ENCODE measurements around the gene ZBTB20. TPM values are rescaled to one million over a fixed set of nuclear protein-coding genes. Genes with fewer than 3 reads are reported as not detected.

Gene ZBTB20
- total RNA-seq, 5 donors from 2014 or later (not counting 1 experiment from before 2014, with no cell fraction given) = 43.1 to 80.7 (median 48.4) TPM

DNA sequence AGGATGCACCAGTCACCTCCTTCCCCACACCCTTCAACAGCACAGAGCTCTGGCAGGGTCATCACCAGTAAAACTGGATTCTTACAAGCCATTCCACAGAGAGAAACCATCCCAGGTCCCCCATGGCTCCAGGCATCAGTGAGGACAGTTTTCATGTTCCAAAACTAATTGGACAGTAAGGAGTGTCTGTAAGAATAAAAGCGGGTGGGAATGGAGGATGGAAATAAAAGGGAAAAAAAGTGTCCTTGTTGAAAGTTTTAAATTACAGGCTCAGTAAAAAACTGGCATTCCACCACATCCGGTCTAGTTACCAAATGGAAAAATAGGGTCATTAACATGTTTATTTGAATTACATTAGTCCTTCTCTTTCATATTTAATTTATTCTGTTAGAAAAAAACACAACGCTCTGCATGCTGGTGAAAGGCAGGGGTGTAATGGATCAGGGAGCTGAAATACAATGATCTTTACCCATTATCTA is 735.9 kb downstream of the ZBTB20 start:
- no peak for DNase-seq
- no CpG with 5 or more reads among the region's 3 CpGs for WGBS (ENCODE audit: insufficient coverage)

GRCh38 chr3:114408736-114409670 is 738.1 kb downstream of the ZBTB20 start:
- CTCF ChIA-PET = interaction anchor here (0.6 to 1.4 kb wide), 12 partner anchors 9 to 259 kb away, joined by 3 to 10 read pairs (median 4); no protein-coding TSS in a partner anchor
- Mint-ChIP-seq H3K27me3 (no peaks in the 10 kb centered on the region), H3K27ac (no peak overlapping the region), H3K4me1 (peaks cover 3 to 24% (median 7%) of the 10 kb centered on the region in 3 donors), H3K36me3 (no peaks in the 10 kb centered on the region), H3K9me3 (no peaks in the 10 kb centered on the region), H3K4me3 (no peak overlapping the region)
- H3K36me3 ChIP-seq (ENCODE audit: control insufficient read depth in 2 of 2, extremely low read depth in 1 of 2, insufficient read depth in 1 of 2, low read length in 1 of 2) = no peaks in the 10 kb centered on the region
- H3K4me3 ChIP-seq (ENCODE audit: control insufficient read depth in 1 of 2, extremely low read depth in 1 of 2, low read length in 1 of 2) = no peak overlapping the region
- ATAC-seq (replicated peaks in 1 of 4) = no peak
- no peaks in the 10 kb centered on the region for H3K27me3 ChIP-seq (replicated peaks in 1 of 2; ENCODE audit: control insufficient read depth in 2 of 2, extremely low read depth in 1 of 2, insufficient read depth in 2 of 2, low read length in 1 of 2)
- POLR2A ChIA-PET = interaction anchor here in 1 of 2 donors (0.6 kb wide), 1 partner anchor 10 kb away, joined by 3 read pairs; no protein-coding TSS in a partner anchor
- peaks cover 0 to 2% of the 10 kb centered on the region in 2 experiments for H3K4me1 ChIP-seq (ENCODE audit: control insufficient read depth in 1 of 2, extremely low read depth in 1 of 2, insufficient read depth in 2 of 2, low read length in 2 of 2)
- H3K27ac ChIP-seq (ENCODE audit: low read length) = no peak overlapping the region
- no peaks in the 10 kb centered on the region for H3K9me3 ChIP-seq
- 86% methylated on average over 10 of the region's 17 CpGs for WGBS (ENCODE audit: insufficient coverage)
- DNase-seq = no peak

More for the DNA sequence above, 735.9 kb downstream of the ZBTB20 start:
- Mint-ChIP-seq H3K27ac (no peak overlapping the region), H3K4me1 (peaks cover 3 to 27% (median 9%) of the 10 kb centered on the region in 3 donors), H3K4me3 (no peak overlapping the region), H3K9me3 (no peaks in the 10 kb centered on the region), H3K36me3 (no peaks in the 10 kb centered on the region), H3K27me3 (no peaks in the 10 kb centered on the region)
- Histone ChIP-seq H3K4me1 (ENCODE audit: control insufficient read depth in 1 of 2, extremely low read depth in 1 of 2, insufficient read depth in 2 of 2, low read length in 2 of 2) (peaks cover 0 to 2% of the 10 kb centered on the region in 2 experiments), H3K27me3 (replicated peaks in 1 of 2; ENCODE audit: control insufficient read depth in 2 of 2, extremely low read depth in 1 of 2, insufficient read depth in 2 of 2, low read length in 1 of 2) (no peaks in the 10 kb centered on the region), H3K4me3 (ENCODE audit: control insufficient read depth in 1 of 2, extremely low read depth in 1 of 2, low read length in 1 of 2) (no peak overlapping the region), H3K27ac (ENCODE audit: low read length) (no peak overlapping the region), H3K36me3 (ENCODE audit: control insufficient read depth in 2 of 2, extremely low read depth in 1 of 2, insufficient read depth in 1 of 2, low read length in 1 of 2) (no peaks in the 10 kb centered on the region), H3K9me3 (no peaks in the 10 kb centered on the region)
- CTCF ChIA-PET = no interaction called here
- no peak for ATAC-seq (replicated peaks in 1 of 4)
- POLR2A ChIA-PET = no interaction called here

DNA sequence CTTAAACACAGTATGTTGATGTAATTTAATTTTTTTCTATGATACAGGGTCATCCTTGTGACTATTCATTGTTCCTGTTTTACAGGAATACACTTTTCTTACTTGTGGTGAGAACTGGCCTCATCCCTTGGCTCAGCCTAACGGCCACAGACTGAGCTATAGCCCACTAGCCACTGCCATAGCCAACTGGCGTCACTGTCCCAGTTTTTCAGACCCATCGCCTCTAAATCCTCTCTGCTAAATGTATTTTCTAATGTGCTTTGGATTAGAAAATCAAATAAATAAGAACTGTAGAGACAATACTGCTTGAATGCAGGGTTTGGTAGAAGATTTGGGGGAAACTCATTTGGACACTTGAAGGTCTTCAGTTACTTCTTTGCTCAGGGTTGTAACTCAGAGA is 740.2 kb downstream of the ZBTB20 start:
- H3K27me3 ChIP-seq (replicated peaks in 1 of 2; ENCODE audit: control insufficient read depth in 2 of 2, extremely low read depth in 1 of 2, insufficient read depth in 2 of 2, low read length in 1 of 2) = no peaks in the 10 kb centered on the region
- Mint-ChIP-seq H3K9me3 (no peaks in the 10 kb centered on the region), H3K36me3 (no peaks in the 10 kb centered on the region), H3K4me3 (no peak overlapping the region), H3K27me3 (no peaks in the 10 kb centered on the region), H3K27ac (no peak overlapping the region), H3K4me1 (peaks cover 0 to 15% (median 2%) of the 10 kb centered on the region in 3 donors)
- H3K9me3 ChIP-seq = no peaks in the 10 kb centered on the region
- WGBS (ENCODE audit: insufficient coverage) = no CpG with 5 or more reads among the region's 3 CpGs
- no peak overlapping the region for H3K4me3 ChIP-seq (ENCODE audit: control insufficient read depth in 1 of 2, extremely low read depth in 1 of 2, low read length in 1 of 2)
- H3K36me3 ChIP-seq (ENCODE audit: control insufficient read depth in 2 of 2, extremely low read depth in 1 of 2, insufficient read depth in 1 of 2, low read length in 1 of 2) = no peaks in the 10 kb centered on the region
- ChIA-PET POLR2A (no interaction called here), CTCF (interaction anchor here in 1 of 2 donors (0.7 to 1.3 kb wide), 2 partner anchors 12 to 122 kb away, joined by 3 read pairs; no protein-coding TSS in a partner anchor)
- ATAC-seq (replicated peaks in 1 of 4) (no peak), DNase-seq (no peak)
- H3K27ac ChIP-seq (ENCODE audit: low read length) = no peak overlapping the region
- no peaks in the 10 kb centered on the region for H3K4me1 ChIP-seq (ENCODE audit: control insufficient read depth in 1 of 2, extremely low read depth in 1 of 2, insufficient read depth in 2 of 2, low read length in 2 of 2)

GRCh38 chr3:114406286-114406685 is 740.8 kb downstream of the ZBTB20 start:
- Histone ChIP-seq H3K9me3 (no peaks in the 10 kb centered on the region), H3K4me1 (ENCODE audit: control insufficient read depth in 1 of 2, extremely low read depth in 1 of 2, insufficient read depth in 2 of 2, low read length in 2 of 2) (no peaks in the 10 kb centered on the region), H3K27me3 (replicated peaks in 1 of 2; ENCODE audit: control insufficient read depth in 2 of 2, extremely low read depth in 1 of 2, insufficient read depth in 2 of 2, low read length in 1 of 2) (no peaks in the 10 kb centered on the region), H3K36me3 (ENCODE audit: control insufficient read depth in 2 of 2, extremely low read depth in 1 of 2, insufficient read depth in 1 of 2, low read length in 1 of 2) (no peaks in the 10 kb centered on the region), H3K27ac (ENCODE audit: low read length) (no peak overlapping the region), H3K4me3 (ENCODE audit: control insufficient read depth in 1 of 2, extremely low read depth in 1 of 2, low read length in 1 of 2) (no peak overlapping the region)
- no peaks in the 10 kb centered on the region for H3K9me3 Mint-ChIP-seq
- H3K4me3 Mint-ChIP-seq = no peak overlapping the region
- no CpG with 5 or more reads among the region's 3 CpGs for WGBS (ENCODE audit: insufficient coverage)
- no peaks in the 10 kb centered on the region for H3K36me3 Mint-ChIP-seq
- ChIA-PET CTCF (interaction anchor here (0.7 to 1.4 kb wide), 3 partner anchors 12 to 121 kb away, joined by 3 to 5 read pairs (median 3); no protein-coding TSS in a partner anchor), POLR2A (no interaction called here)
- H3K27ac Mint-ChIP-seq = no peak overlapping the region
- H3K27me3 Mint-ChIP-seq = no peaks in the 10 kb centered on the region
- DNase-seq (no peak), ATAC-seq (replicated peaks in 1 of 4) (no peak)
- peaks cover 0 to 9% (median 0%) of the 10 kb centered on the region in 3 donors for H3K4me1 Mint-ChIP-seq

GRCh38 chr3:114405202-114405990 is 741.7 kb downstream of the ZBTB20 start:
- Histone ChIP-seq H3K9me3 (no peaks in the 10 kb centered on the region), H3K4me1 (ENCODE audit: control insufficient read depth in 1 of 2, extremely low read depth in 1 of 2, insufficient read depth in 2 of 2, low read length in 2 of 2) (no peaks in the 10 kb centered on the region), H3K4me3 (ENCODE audit: control insufficient read depth in 1 of 2, extremely low read depth in 1 of 2, low read length in 1 of 2) (no peak overlapping the region), H3K27me3 (replicated peaks in 1 of 2; ENCODE audit: control insufficient read depth in 2 of 2, extremely low read depth in 1 of 2, insufficient read depth in 2 of 2, low read length in 1 of 2) (no peaks in the 10 kb centered on the region), H3K36me3 (ENCODE audit: control insufficient read depth in 2 of 2, extremely low read depth in 1 of 2, insufficient read depth in 1 of 2, low read length in 1 of 2) (no peaks in the 10 kb centered on the region), H3K27ac (ENCODE audit: low read length) (no peak overlapping the region)
- DNase-seq (no peak), ATAC-seq (replicated peaks in 1 of 4) (no peak)
- WGBS (ENCODE audit: insufficient coverage) = no CpG with 5 or more reads among the region's 2 CpGs
- H3K27ac Mint-ChIP-seq = no peak overlapping the region
- H3K4me1 Mint-ChIP-seq = peaks cover 0 to 8% (median 0%) of the 10 kb centered on the region in 3 donors
- H3K36me3 Mint-ChIP-seq = no peaks in the 10 kb centered on the region
- no peaks in the 10 kb centered on the region for H3K27me3 Mint-ChIP-seq
- ChIA-PET CTCF (interaction anchor here (0.9 to 2.2 kb wide), 3 partner anchors 13 to 19 kb away, joined by 3 to 14 read pairs (median 5); no protein-coding TSS in a partner anchor), POLR2A (interaction anchor here in 1 of 2 donors (0.6 kb wide), 1 partner anchor 689 kb away, joined by 4 read pairs; no protein-coding TSS in a partner anchor)
- H3K4me3 Mint-ChIP-seq = no peak overlapping the region
- no peaks in the 10 kb centered on the region for H3K9me3 Mint-ChIP-seq

DNA sequence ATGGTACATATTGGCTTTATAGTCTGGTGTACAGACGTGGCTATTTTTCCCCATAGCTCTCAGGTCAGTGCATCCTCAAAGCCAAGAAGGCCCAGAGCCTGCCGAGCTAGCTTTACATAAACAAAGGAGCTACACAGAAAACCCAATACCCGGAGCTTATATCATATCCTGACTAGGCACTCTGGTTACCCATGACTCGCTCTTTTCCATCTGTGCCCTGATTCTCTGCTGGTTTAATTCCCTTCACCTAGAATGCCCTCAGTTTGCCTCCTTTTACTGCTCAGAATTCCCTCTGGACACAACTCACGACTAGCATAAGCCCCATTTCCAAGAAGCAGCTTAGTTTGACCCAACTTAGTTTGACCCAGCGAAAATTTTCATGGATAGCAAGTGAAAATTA is 742.5 kb downstream of the ZBTB20 start:
- WGBS (ENCODE audit: insufficient coverage) = 90% methylated on average over 4 of the region's 6 CpGs
- ChIA-PET POLR2A (no interaction called here), CTCF (interaction anchor here (0.6 to 2.2 kb wide), 5 partner anchors 14 to 54 kb away, joined by 3 to 14 read pairs (median 4); no protein-coding TSS in a partner anchor)

More for the DNA sequence above, 742.5 kb downstream of the ZBTB20 start:
- Histone ChIP-seq H3K9me3 (no peaks in the 10 kb centered on the region), H3K27ac (ENCODE audit: low read length) (no peak overlapping the region), H3K27me3 (replicated peaks in 1 of 2; ENCODE audit: control insufficient read depth in 2 of 2, extremely low read depth in 1 of 2, insufficient read depth in 2 of 2, low read length in 1 of 2) (no peaks in the 10 kb centered on the region), H3K4me3 (ENCODE audit: control insufficient read depth in 1 of 2, extremely low read depth in 1 of 2, low read length in 1 of 2) (no peak overlapping the region), H3K4me1 (ENCODE audit: control insufficient read depth in 1 of 2, extremely low read depth in 1 of 2, insufficient read depth in 2 of 2, low read length in 2 of 2) (no peaks in the 10 kb centered on the region), H3K36me3 (ENCODE audit: control insufficient read depth in 2 of 2, extremely low read depth in 1 of 2, insufficient read depth in 1 of 2, low read length in 1 of 2) (no peaks in the 10 kb centered on the region)
- DNase-seq = no peak
- Mint-ChIP-seq H3K4me1 (peaks cover 0 to 8% (median 0%) of the 10 kb centered on the region in 3 donors), H3K36me3 (no peaks in the 10 kb centered on the region), H3K27me3 (no peaks in the 10 kb centered on the region), H3K9me3 (no peaks in the 10 kb centered on the region), H3K27ac (no peak overlapping the region), H3K4me3 (no peak overlapping the region)
- ATAC-seq (replicated peaks in 1 of 4) = no peak

All from T-cell (primary cell).